Urothelium cell line (cell line): ENCODE results near the gene SLC25A17.
"Not testable (repeated sequence)": the region's sequence is repeated elsewhere in the genome, so short reads cannot be mapped to it uniquely, and the experiment has no call there.

Experiments used
- DNase-seq: peaks from one replicate; pipeline ENCODE4 v3.0.0; 2011; ENCODE audit warnings: low spot score, mixed read lengths
- FAIRE-seq: peaks from 2 replicates; lab custom pipeline; 2011; peaks lifted over from hg19 to GRCh38; lab: Jason Lieb, UNC

SLC25A17 gene

GRCh38 chr22:40819599-40820140 is 524 bp upstream of the SLC25A17 start:
- DNase-seq (peak; percentile 13), FAIRE-seq (no peak)

GRCh38 chr22:40818192-40818746 is 877 bp downstream of the SLC25A17 start:
- DNase-seq (no peak), FAIRE-seq (no peak)

GRCh38 chr22:40817737-40818136 is 1.4 kb downstream of the SLC25A17 start:
- FAIRE-seq (no peak), DNase-seq (no peak)

GRCh38 chr22:40813912-40814315 is 5.2 kb downstream of the SLC25A17 start:
- no peak for FAIRE-seq
- no peak for DNase-seq

- no peak for FAIRE-seq
- DNase-seq = no peak
Measured at GRCh38 chr22:40808018-40808841, 10.9 kb downstream of the SLC25A17 start.

GRCh38 chr22:40806711-40807110 is 12.4 kb downstream of the SLC25A17 start:
- FAIRE-seq (no peak), DNase-seq (no peak)

- DNase-seq (no peak), FAIRE-seq (no peak)
Measured at GRCh38 chr22:40805699-40806203, 13.4 kb downstream of the SLC25A17 start.

- no peak for FAIRE-seq
- DNase-seq = no peak
Measured at GRCh38 chr22:40805239-40805638, 13.9 kb downstream of the SLC25A17 start.

- FAIRE-seq = no peak
Measured at GRCh38 chr22:40803321-40803720, 15.8 kb downstream of the SLC25A17 start.

GRCh38 chr22:40799008-40799407 is 20.1 kb downstream of the SLC25A17 start:
- no peak for FAIRE-seq
- DNase-seq = no peak

More at GRCh38 chr22:40803321-40803720, 15.8 kb downstream of the SLC25A17 start:
- no peak for DNase-seq

- DNase-seq (no peak), FAIRE-seq (no peak)
Measured at GRCh38 chr22:40797427-40797826, 21.7 kb downstream of the SLC25A17 start.

GRCh38 chr22:40792451-40792850 is 26.7 kb downstream of the SLC25A17 start:
- FAIRE-seq (no peak), DNase-seq (no peak)

- FAIRE-seq (no peak), DNase-seq (no peak)
Measured at GRCh38 chr22:40791241-40791640, 27.9 kb downstream of the SLC25A17 start.

GRCh38 chr22:40789131-40789530 is 30.0 kb downstream of the SLC25A17 start:
- no peak for FAIRE-seq

GRCh38 chr22:40782521-40782920 is 36.6 kb downstream of the SLC25A17 start:
- FAIRE-seq (no peak), DNase-seq (no peak)

More at GRCh38 chr22:40789131-40789530, 30.0 kb downstream of the SLC25A17 start:
- DNase-seq = no peak

GRCh38 chr22:40781749-40782148 is 37.4 kb downstream of the SLC25A17 start:
- FAIRE-seq, DNase-seq: not testable (repeated sequence)

GRCh38 chr22:40769761-40770160 is 49.4 kb downstream of the SLC25A17 start:
- no peak for FAIRE-seq

GRCh38 chr22:40768206-40768605 is 50.9 kb downstream of the SLC25A17 start:
- FAIRE-seq (no peak), DNase-seq (no peak)

More at GRCh38 chr22:40769761-40770160, 49.4 kb downstream of the SLC25A17 start:
- DNase-seq = no peak

- DNase-seq (no peak), FAIRE-seq (no peak)
Measured at GRCh38 chr22:40766956-40767355, 52.2 kb downstream of the SLC25A17 start.

- FAIRE-seq = no peak
- DNase-seq = no peak
Measured at GRCh38 chr22:40764763-40765441, 54.2 kb downstream of the SLC25A17 start.

GRCh38 chr22:40759294-40759840 is 59.8 kb downstream of the SLC25A17 start:
- no peak for FAIRE-seq
- DNase-seq = no peak
